ENCODE data around the gene SYNGR2. TPM values are rescaled to one million over a fixed set of nuclear protein-coding genes. Genes with fewer than 3 reads are reported as not detected.

Gene SYNGR2
- total and polyA plus RNA-seq, 2 experiments from 2014 or later, result 46.9 to 61.6 TPM

DNA sequence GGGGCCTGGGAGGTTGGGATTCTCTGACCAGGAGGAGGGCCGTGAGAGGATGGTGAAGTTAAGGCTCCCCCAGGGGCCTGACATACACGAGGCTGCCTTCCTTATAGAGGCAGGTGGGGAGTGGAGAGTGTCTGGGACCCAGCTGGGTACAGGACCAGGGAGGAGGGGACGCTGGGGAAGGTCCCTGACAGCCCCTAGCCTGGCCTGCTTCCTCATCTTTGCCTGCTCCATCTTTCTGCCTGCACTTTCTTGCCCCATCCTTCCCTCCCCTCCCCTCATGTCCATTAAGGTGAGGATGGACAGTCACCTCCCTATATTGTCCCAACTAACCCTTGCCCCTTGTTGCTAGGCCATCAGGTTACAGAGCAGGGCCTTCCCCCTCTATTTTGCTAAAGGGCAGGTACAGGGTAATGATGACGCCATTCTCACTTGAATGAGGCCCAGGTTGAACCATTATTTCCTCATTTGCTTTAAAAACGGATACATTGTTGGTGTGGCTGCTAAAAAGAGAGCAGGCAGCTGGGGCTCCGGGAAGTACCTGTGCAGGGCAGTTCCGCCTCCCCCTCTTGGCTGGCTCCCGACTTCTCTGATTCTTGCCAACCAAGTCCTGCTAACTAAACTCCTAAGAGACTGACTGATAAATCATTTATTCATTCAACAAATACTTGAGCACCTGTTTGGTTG lies 20.9 kb upstream of the SYNGR2 start:
- Mint-ChIP-seq H3K27ac (no peak overlapping the region), H3K4me1 (peaks cover 5% of the 10 kb centered on the region; the same call in 1 of the 3 replicates), H3K9me3 (no peaks in the 10 kb centered on the region; the same call in 2 of the 3 replicates), H3K4me3 (no peak overlapping the region), H3K27me3 (ENCODE audit: insufficient read depth, low read depth, poor library complexity) (peaks cover 2% of the 10 kb centered on the region), H3K36me3 (ENCODE audit: low read depth) (no peaks in the 10 kb centered on the region)
- Histone ChIP-seq H3K36me3 (ENCODE audit: insufficient read depth) (no peaks in the 10 kb centered on the region), H3K4me2 (no peak overlapping the region), H2AFZ (peak overlapping the region; percentile 72; the same call in 1 of the 2 replicates), H3K4me3 (no peak overlapping the region), H3K79me2 (replicated peaks; ENCODE audit: insufficient read depth) (no peaks in the 10 kb centered on the region), H3K27me3 (ENCODE audit: insufficient read depth) (no peaks in the 10 kb centered on the region), H3F3A (replicated peaks; ENCODE audit: low read depth) (no peaks in the 10 kb centered on the region), H3K9me2 (ENCODE audit: insufficient read depth) (no peaks in the 10 kb centered on the region), H3K27ac (ENCODE audit: low read depth) (no peak overlapping the region), H4K20me1 (replicated peaks; ENCODE audit: insufficient read depth) (no peaks in the 10 kb centered on the region), H3K4me1 (ENCODE audit: insufficient read depth) (no peaks in the 10 kb centered on the region)
- DNase-seq (ENCODE audit: low spot score) (no peak), ATAC-seq (no peak)
- TF ChIP-seq NANOG (IDR thresholded peaks at IDR 0.05; ENCODE audit: borderline replicate concordance) (no peak), EZH2phosphoT487 (IDR thresholded peaks at IDR 0.05; ENCODE audit: unreplicated experiment) (no peak), CTCF (conservative IDR thresholded peaks at IDR 0.05; ENCODE audit: low read depth in 2 of 2) (no peak), EZH2 (IDR thresholded peaks at IDR 0.05; ENCODE audit: low read depth, unreplicated experiment) (no peak), ZNF331 (CRISPR knock-in tag; IDR thresholded peaks at IDR 0.05; ENCODE audit: low read depth) (no peak), CREB1 (CRISPR knock-in tag; IDR thresholded peaks at IDR 0.05; ENCODE audit: low read depth) (no peak), STAT1 (IDR thresholded peaks at IDR 0.05; ENCODE audit: unreplicated experiment) (no peak), JUNB (IDR thresholded peaks at IDR 0.05; ENCODE audit: unreplicated experiment) (no peak)
- TF ChIP-seq, protein P1, sequence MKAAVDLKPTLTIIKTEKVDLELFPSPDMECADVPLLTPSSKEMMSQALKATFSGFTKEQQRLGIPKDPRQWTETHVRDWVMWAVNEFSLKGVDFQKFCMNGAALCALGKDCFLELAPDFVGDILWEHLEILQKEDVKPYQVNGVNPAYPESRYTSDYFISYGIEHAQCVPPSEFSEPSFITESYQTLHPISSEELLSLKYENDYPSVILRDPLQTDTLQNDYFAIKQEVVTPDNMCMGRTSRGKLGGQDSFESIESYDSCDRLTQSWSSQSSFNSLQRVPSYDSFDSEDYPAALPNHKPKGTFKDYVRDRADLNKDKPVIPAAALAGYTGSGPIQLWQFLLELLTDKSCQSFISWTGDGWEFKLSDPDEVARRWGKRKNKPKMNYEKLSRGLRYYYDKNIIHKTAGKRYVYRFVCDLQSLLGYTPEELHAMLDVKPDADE (IDR thresholded peaks at IDR 0.05), result no peak
- TF ChIP-seq, protein P2, sequence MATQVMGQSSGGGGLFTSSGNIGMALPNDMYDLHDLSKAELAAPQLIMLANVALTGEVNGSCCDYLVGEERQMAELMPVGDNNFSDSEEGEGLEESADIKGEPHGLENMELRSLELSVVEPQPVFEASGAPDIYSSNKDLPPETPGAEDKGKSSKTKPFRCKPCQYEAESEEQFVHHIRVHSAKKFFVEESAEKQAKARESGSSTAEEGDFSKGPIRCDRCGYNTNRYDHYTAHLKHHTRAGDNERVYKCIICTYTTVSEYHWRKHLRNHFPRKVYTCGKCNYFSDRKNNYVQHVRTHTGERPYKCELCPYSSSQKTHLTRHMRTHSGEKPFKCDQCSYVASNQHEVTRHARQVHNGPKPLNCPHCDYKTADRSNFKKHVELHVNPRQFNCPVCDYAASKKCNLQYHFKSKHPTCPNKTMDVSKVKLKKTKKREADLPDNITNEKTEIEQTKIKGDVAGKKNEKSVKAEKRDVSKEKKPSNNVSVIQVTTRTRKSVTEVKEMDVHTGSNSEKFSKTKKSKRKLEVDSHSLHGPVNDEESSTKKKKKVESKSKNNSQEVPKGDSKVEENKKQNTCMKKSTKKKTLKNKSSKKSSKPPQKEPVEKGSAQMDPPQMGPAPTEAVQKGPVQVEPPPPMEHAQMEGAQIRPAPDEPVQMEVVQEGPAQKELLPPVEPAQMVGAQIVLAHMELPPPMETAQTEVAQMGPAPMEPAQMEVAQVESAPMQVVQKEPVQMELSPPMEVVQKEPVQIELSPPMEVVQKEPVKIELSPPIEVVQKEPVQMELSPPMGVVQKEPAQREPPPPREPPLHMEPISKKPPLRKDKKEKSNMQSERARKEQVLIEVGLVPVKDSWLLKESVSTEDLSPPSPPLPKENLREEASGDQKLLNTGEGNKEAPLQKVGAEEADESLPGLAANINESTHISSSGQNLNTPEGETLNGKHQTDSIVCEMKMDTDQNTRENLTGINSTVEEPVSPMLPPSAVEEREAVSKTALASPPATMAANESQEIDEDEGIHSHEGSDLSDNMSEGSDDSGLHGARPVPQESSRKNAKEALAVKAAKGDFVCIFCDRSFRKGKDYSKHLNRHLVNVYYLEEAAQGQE (IDR thresholded peaks at IDR 0.05; ENCODE audit: unreplicated experiment), result no peak
